GM23338 (cell line): Measurements from ENCODE around the gene CDC42BPA.

Source experiments
- EZH2 ChIP-seq: fragments of 200-600 bp; sonication (generic); IDR thresholded peaks from one replicate; pipeline ENCODE4 v1.8.0; 2017; ENCODE audit warnings: antibody characterized with exemption, mild to moderate bottlenecking, low read depth; ENCODE audit not compliant: unreplicated experiment
- EZH2phosphoT487 ChIP-seq: fragments of 200-600 bp; sonication (generic); IDR thresholded peaks from one replicate; pipeline ENCODE4 v1.8.1; 2018; ENCODE audit warnings: antibody characterized with exemption; ENCODE audit not compliant: unreplicated experiment
- JUNB ChIP-seq: IDR thresholded peaks from one replicate; pipeline ENCODE4 v1.6.1; 2016; ENCODE audit warnings: antibody characterized with exemption; ENCODE audit not compliant: unreplicated experiment
- POLR2AphosphoS5 ChIP-seq: IDR thresholded peaks from 2 replicates; pipeline ENCODE4 v1.6.1; 2016; ENCODE audit warnings: antibody characterized with exemption, low read depth
- TF ChIP-seq, protein P1 (sequence below), 2 experiments: fragments of 200-600 bp in 1 of 2; sonication (generic) in 1 of 2; conservative IDR thresholded peaks; 2 replicates each; pipeline versions ENCODE4 v1.5.1 to v1.6.1; 2016 to 2017; ENCODE audit warnings: antibody characterized with exemption in 2 of 2, low read depth in 2 of 2, mild to moderate bottlenecking in 2 of 2, moderate library complexity in 1 of 2
- TF ChIP-seq, protein P2 (sequence below): IDR thresholded peaks from one replicate; pipeline ENCODE4 v1.6.1; 2018; ENCODE audit warnings: antibody characterized with exemption; ENCODE audit not compliant: unreplicated experiment

DNA sequence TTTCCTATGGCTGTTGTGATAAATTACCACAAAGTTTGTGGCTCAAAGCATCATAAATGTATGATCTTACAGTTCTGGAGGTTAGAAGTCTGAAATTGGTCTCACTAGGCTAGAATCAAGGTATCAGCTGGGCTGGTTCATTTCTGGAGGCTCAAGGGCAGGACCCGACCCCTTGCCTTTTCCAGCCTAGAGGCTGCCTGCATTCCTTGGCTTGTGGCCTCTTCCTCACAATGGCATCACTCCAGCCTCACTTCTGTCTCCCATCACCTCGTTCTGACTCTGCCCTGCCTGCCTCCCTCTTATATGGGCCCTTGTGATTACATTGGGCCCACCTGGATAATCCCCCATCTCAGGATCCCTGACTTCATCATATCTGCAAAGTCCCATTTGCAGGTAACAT lies 370.2 kb downstream of the CDC42BPA start:
- TF ChIP-seq, protein P1, sequence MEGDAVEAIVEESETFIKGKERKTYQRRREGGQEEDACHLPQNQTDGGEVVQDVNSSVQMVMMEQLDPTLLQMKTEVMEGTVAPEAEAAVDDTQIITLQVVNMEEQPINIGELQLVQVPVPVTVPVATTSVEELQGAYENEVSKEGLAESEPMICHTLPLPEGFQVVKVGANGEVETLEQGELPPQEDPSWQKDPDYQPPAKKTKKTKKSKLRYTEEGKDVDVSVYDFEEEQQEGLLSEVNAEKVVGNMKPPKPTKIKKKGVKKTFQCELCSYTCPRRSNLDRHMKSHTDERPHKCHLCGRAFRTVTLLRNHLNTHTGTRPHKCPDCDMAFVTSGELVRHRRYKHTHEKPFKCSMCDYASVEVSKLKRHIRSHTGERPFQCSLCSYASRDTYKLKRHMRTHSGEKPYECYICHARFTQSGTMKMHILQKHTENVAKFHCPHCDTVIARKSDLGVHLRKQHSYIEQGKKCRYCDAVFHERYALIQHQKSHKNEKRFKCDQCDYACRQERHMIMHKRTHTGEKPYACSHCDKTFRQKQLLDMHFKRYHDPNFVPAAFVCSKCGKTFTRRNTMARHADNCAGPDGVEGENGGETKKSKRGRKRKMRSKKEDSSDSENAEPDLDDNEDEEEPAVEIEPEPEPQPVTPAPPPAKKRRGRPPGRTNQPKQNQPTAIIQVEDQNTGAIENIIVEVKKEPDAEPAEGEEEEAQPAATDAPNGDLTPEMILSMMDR (conservative IDR thresholded peaks at IDR 0.05; ENCODE audit: low read depth in 2 of 2), result no peak
- TF ChIP-seq POLR2AphosphoS5 (no peak), EZH2phosphoT487 (no peak), EZH2 (no peak), JUNB (no peak)
- TF ChIP-seq, protein P2, sequence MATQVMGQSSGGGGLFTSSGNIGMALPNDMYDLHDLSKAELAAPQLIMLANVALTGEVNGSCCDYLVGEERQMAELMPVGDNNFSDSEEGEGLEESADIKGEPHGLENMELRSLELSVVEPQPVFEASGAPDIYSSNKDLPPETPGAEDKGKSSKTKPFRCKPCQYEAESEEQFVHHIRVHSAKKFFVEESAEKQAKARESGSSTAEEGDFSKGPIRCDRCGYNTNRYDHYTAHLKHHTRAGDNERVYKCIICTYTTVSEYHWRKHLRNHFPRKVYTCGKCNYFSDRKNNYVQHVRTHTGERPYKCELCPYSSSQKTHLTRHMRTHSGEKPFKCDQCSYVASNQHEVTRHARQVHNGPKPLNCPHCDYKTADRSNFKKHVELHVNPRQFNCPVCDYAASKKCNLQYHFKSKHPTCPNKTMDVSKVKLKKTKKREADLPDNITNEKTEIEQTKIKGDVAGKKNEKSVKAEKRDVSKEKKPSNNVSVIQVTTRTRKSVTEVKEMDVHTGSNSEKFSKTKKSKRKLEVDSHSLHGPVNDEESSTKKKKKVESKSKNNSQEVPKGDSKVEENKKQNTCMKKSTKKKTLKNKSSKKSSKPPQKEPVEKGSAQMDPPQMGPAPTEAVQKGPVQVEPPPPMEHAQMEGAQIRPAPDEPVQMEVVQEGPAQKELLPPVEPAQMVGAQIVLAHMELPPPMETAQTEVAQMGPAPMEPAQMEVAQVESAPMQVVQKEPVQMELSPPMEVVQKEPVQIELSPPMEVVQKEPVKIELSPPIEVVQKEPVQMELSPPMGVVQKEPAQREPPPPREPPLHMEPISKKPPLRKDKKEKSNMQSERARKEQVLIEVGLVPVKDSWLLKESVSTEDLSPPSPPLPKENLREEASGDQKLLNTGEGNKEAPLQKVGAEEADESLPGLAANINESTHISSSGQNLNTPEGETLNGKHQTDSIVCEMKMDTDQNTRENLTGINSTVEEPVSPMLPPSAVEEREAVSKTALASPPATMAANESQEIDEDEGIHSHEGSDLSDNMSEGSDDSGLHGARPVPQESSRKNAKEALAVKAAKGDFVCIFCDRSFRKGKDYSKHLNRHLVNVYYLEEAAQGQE, result no peak
